Peyer's patch (tissue), 4 donors: Measurements from ENCODE around the gene RAD18.

ENCODE experiments used
- POLR2A ChIP-seq, 2 donors: fragments of 450-650 bp; IDR thresholded peaks; one replicate each; pipeline ENCODE4 v1.5.1; 2017; ENCODE audit warnings: antibody characterized with exemption in 2 of 2, mild to moderate bottlenecking in 2 of 2, moderate library complexity in 2 of 2
- TF ChIP-seq, protein P1 (sequence below), 6 experiments: fragments of 450-650 bp in 4 of 6; fragments of 200-600 bp in 2 of 6; sonication (generic) in 1 of 6; IDR thresholded peaks; one replicate each; pipeline ENCODE4 v1.5.1; 2017 to 2019; ENCODE audit warnings: antibody characterized with exemption in 6 of 6, mild to moderate bottlenecking in 3 of 6, moderate library complexity in 1 of 6

GRCh38 chr3:8966150-8966819 is 3.0 kb upstream of the RAD18 start:
- TF ChIP-seq, protein P1, sequence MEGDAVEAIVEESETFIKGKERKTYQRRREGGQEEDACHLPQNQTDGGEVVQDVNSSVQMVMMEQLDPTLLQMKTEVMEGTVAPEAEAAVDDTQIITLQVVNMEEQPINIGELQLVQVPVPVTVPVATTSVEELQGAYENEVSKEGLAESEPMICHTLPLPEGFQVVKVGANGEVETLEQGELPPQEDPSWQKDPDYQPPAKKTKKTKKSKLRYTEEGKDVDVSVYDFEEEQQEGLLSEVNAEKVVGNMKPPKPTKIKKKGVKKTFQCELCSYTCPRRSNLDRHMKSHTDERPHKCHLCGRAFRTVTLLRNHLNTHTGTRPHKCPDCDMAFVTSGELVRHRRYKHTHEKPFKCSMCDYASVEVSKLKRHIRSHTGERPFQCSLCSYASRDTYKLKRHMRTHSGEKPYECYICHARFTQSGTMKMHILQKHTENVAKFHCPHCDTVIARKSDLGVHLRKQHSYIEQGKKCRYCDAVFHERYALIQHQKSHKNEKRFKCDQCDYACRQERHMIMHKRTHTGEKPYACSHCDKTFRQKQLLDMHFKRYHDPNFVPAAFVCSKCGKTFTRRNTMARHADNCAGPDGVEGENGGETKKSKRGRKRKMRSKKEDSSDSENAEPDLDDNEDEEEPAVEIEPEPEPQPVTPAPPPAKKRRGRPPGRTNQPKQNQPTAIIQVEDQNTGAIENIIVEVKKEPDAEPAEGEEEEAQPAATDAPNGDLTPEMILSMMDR (IDR thresholded peaks at IDR 0.05), result no peak
- no peak for TF ChIP-seq POLR2A (IDR thresholded peaks at IDR 0.05)
